Measurements from ENCODE around the gene PRADC1. TPM values are rescaled to one million over a fixed set of nuclear protein-coding genes. Genes with fewer than 3 reads are reported as not detected.
"Not testable (repeated sequence)": the region's sequence is repeated elsewhere in the genome, so short reads cannot be mapped to it uniquely, and the experiment has no call there.

PRADC1 gene
- total and polyA plus RNA-seq, 4 experiments from 2014 or later, result 7.0 to 41.5 (median 14.0) TPM

- ChIA-PET POLR2A (ENCODE audit: partially characterized antibody) (no interaction called here), CTCF (ENCODE audit: partially characterized antibody) (no interaction called here)
- peaks cover 0 to 5% (median 0%) of the 10 kb centered on the region in 8 donors for H3K9me3 Mint-ChIP-seq
- H3K9me3 ChIP-seq (ENCODE audit: control insufficient read depth in 1 of 2, low read length in 2 of 2), result no peaks in the 10 kb centered on the region
- H3K36me3 Mint-ChIP-seq, result no peaks in the 10 kb centered on the region
- H3K27ac Mint-ChIP-seq, result no peak overlapping the region
- peaks cover 10% of the 10 kb centered on the region for H3K4me1 ChIP-seq (ENCODE audit: insufficient read depth, low read length)
- intact Hi-C loops (cut with micrococcal nuclease), result no loop called here
- no peak overlapping the region for H3K4me3 Mint-ChIP-seq
- no peaks in the 10 kb centered on the region for H3K36me3 ChIP-seq (ENCODE audit: insufficient read depth, low read length)
- H3K4me3 ChIP-seq (ENCODE audit: low read length in 2 of 2), result no peak overlapping the region
- H3K27ac ChIP-seq (ENCODE audit: low read depth, low read length), result no peak overlapping the region
- no peak for DNase-seq
- peaks cover 18% of the 10 kb centered on the region for H3K27me3 ChIP-seq (ENCODE audit: insufficient read depth, low read length)
- peaks cover 5 to 11% (median 8%) of the 10 kb centered on the region in 4 donors for H3K4me1 Mint-ChIP-seq
- peaks cover 37% of the 10 kb centered on the region in 2 donors for H3K27me3 Mint-ChIP-seq
Observed at GRCh38 chr2:73205611-73206010, 27.4 kb downstream of the PRADC1 start.

- H3K27ac Mint-ChIP-seq, result no peak overlapping the region
- POLR2A ChIA-PET (ENCODE audit: partially characterized antibody), result no interaction called here
Observed at GRCh38 chr2:73203055-73203681, 29.9 kb downstream of the PRADC1 start.

GRCh38 chr2:73202156-73203054 is 30.6 kb downstream of the PRADC1 start, which contains the start of gene NOTO:
Gene NOTO, plus strand, starts transcription at chr2:73202574. Its CDS starts 93 bp downstream, at chr2:73202667.
- Mint-ChIP-seq H3K36me3 (no peaks in the 10 kb centered on the region), H3K27ac (peak within 1 kb of the TSS in 1 of 7 donors; percentile 13), H3K4me3 (peak within 1 kb of the TSS in 7 of 8 donors; percentile 54 to 75 (median 70)), H3K9me3 (peaks cover 0 to 5% (median 0%) of the 10 kb centered on the region in 8 donors), H3K27me3 (peaks cover 38 to 44% of the 10 kb centered on the region in 2 donors), H3K4me1 (peaks cover 5 to 11% (median 8%) of the 10 kb centered on the region in 4 donors)
- ChIA-PET POLR2A (ENCODE audit: partially characterized antibody) (no interaction called here), CTCF (ENCODE audit: partially characterized antibody) (interaction anchor here (1.1 to 2.1 kb wide), 2 partner anchors 10 to 11 kb away, joined by 4 to 10 read pairs; no protein-coding TSS in a partner anchor)
- no peak within 1 kb of the TSS for H3K27ac ChIP-seq (ENCODE audit: low read depth, low read length)
- peak in 1 of 5 donors; percentile 13 for DNase-seq
- H3K27me3 ChIP-seq (ENCODE audit: insufficient read depth, low read length), result peaks cover 29% of the 10 kb centered on the region
- no peaks in the 10 kb centered on the region for H3K36me3 ChIP-seq (ENCODE audit: insufficient read depth, low read length)
- H3K4me3 ChIP-seq (ENCODE audit: low read length in 2 of 2), result no peak within 1 kb of the TSS
- H3K4me1 ChIP-seq (ENCODE audit: insufficient read depth, low read length), result peaks cover 10% of the 10 kb centered on the region
- H3K9me3 ChIP-seq (ENCODE audit: control insufficient read depth in 1 of 2, low read length in 2 of 2), result no peaks in the 10 kb centered on the region
- intact Hi-C loops (cut with micrococcal nuclease), result no loop called here

More at GRCh38 chr2:73203055-73203681, 29.9 kb downstream of the PRADC1 start:
- Mint-ChIP-seq H3K9me3 (peaks cover 0 to 5% (median 0%) of the 10 kb centered on the region in 8 donors), H3K27me3 (peaks cover 34 to 44% of the 10 kb centered on the region in 2 donors), H3K36me3 (no peaks in the 10 kb centered on the region), H3K4me1 (peaks cover 5 to 11% (median 8%) of the 10 kb centered on the region in 4 donors), H3K4me3 (peak overlapping the region in 4 of 8 donors; percentile 25 to 70 (median 44))
- no peak overlapping the region for H3K27ac ChIP-seq (ENCODE audit: low read depth, low read length)
- H3K9me3 ChIP-seq (ENCODE audit: control insufficient read depth in 1 of 2, low read length in 2 of 2), result no peaks in the 10 kb centered on the region
- CTCF ChIA-PET (ENCODE audit: partially characterized antibody), result interaction anchor here (1.1 kb wide), 1 partner anchor 10 kb away, joined by 4 read pairs; no protein-coding TSS in a partner anchor
- H3K4me3 ChIP-seq (ENCODE audit: low read length in 2 of 2), result no peak overlapping the region
- H3K27me3 ChIP-seq (ENCODE audit: insufficient read depth, low read length), result peaks cover 25% of the 10 kb centered on the region
- DNase-seq, result no peak
- intact Hi-C loops (cut with micrococcal nuclease), result no loop called here
- no peaks in the 10 kb centered on the region for H3K36me3 ChIP-seq (ENCODE audit: insufficient read depth, low read length)
- H3K4me1 ChIP-seq (ENCODE audit: insufficient read depth, low read length), result peaks cover 10% of the 10 kb centered on the region

GRCh38 chr2:73200281-73200680 is 32.8 kb downstream of the PRADC1 start:
- H3K9me3 ChIP-seq (ENCODE audit: control insufficient read depth in 1 of 2, low read length in 2 of 2); DNase-seq; H3K4me3 ChIP-seq (ENCODE audit: low read length in 2 of 2); intact Hi-C loops (cut with micrococcal nuclease); H3K9me3 Mint-ChIP-seq; H3K4me3 Mint-ChIP-seq; H3K36me3 ChIP-seq (ENCODE audit: insufficient read depth, low read length); H3K27ac ChIP-seq (ENCODE audit: low read depth, low read length); H3K36me3 Mint-ChIP-seq; H3K27ac Mint-ChIP-seq; POLR2A ChIA-PET (ENCODE audit: partially characterized antibody): not testable (repeated sequence)
- Mint-ChIP-seq H3K4me1 (peaks cover 5 to 11% (median 8%) of the 10 kb centered on the region in 4 donors), H3K27me3 (peaks cover 31 to 39% of the 10 kb centered on the region in 2 donors)
- Histone ChIP-seq H3K4me1 (ENCODE audit: insufficient read depth, low read length) (peaks cover 10% of the 10 kb centered on the region), H3K27me3 (ENCODE audit: insufficient read depth, low read length) (peaks cover 34% of the 10 kb centered on the region)
- CTCF ChIA-PET (ENCODE audit: partially characterized antibody), result interaction anchor here (0.7 to 1.2 kb wide), 2 partner anchors 12 to 24 kb away, joined by 3 to 4 read pairs; no protein-coding TSS in a partner anchor

- H3K4me1 Mint-ChIP-seq, result peaks cover 3 to 8% (median 5%) of the 10 kb centered on the region in 4 donors
- CTCF ChIA-PET (ENCODE audit: partially characterized antibody), result interaction anchor here (0.9 to 1.6 kb wide), 2 partner anchors 15 to 304 kb away, joined by 3 read pairs; no protein-coding TSS in a partner anchor
- Histone ChIP-seq H3K4me3 (ENCODE audit: low read length in 2 of 2) (no peak overlapping the region), H3K9me3 (ENCODE audit: control insufficient read depth in 1 of 2, low read length in 2 of 2) (no peaks in the 10 kb centered on the region), H3K27ac (ENCODE audit: low read depth, low read length) (no peak overlapping the region), H3K36me3 (ENCODE audit: insufficient read depth, low read length) (no peaks in the 10 kb centered on the region), H3K4me1 (ENCODE audit: insufficient read depth, low read length) (peaks cover 2% of the 10 kb centered on the region), H3K27me3 (ENCODE audit: insufficient read depth, low read length) (peaks cover 30% of the 10 kb centered on the region)
- intact Hi-C loops (cut with micrococcal nuclease), result no loop called here
- peaks cover 18 to 27% of the 10 kb centered on the region in 2 donors for H3K27me3 Mint-ChIP-seq
- no peak overlapping the region for H3K4me3 Mint-ChIP-seq
- no peaks in the 10 kb centered on the region for H3K36me3 Mint-ChIP-seq
- POLR2A ChIA-PET (ENCODE audit: partially characterized antibody), result no interaction called here
- DNase-seq, result no peak
- H3K27ac Mint-ChIP-seq, result no peak overlapping the region
- H3K9me3 Mint-ChIP-seq, result peaks cover 0 to 5% (median 0%) of the 10 kb centered on the region in 8 donors
Observed at GRCh38 chr2:73197579-73197978, 35.5 kb downstream of the PRADC1 start.

GRCh38 chr2:73187549-73187948 is 45.5 kb downstream of the PRADC1 start:
- POLR2A ChIA-PET (ENCODE audit: partially characterized antibody), result no interaction called here
- H3K4me1 Mint-ChIP-seq, result no peaks in the 10 kb centered on the region

GRCh38 chr2:73185965-73186364 is 47.1 kb downstream of the PRADC1 start:
- Mint-ChIP-seq H3K27me3 (peaks cover 4 to 10% of the 10 kb centered on the region in 2 donors), H3K36me3 (no peaks in the 10 kb centered on the region), H3K4me1 (no peaks in the 10 kb centered on the region), H3K4me3 (no peak overlapping the region), H3K27ac (no peak overlapping the region), H3K9me3 (peaks cover 0 to 9% (median 6%) of the 10 kb centered on the region in 8 donors)
- ChIA-PET POLR2A (ENCODE audit: partially characterized antibody) (no interaction called here), CTCF (ENCODE audit: partially characterized antibody) (interaction anchor here (0.8 to 3.4 kb wide), 3 partner anchors 8 to 27 kb away, joined by 3 to 28 read pairs (median 4); no protein-coding TSS in a partner anchor)
- no peak for DNase-seq
- no peaks in the 10 kb centered on the region for H3K9me3 ChIP-seq (ENCODE audit: control insufficient read depth in 1 of 2, low read length in 2 of 2)
- no peaks in the 10 kb centered on the region for H3K27me3 ChIP-seq (ENCODE audit: insufficient read depth, low read length)
- no peak overlapping the region for H3K27ac ChIP-seq (ENCODE audit: low read depth, low read length)
- H3K36me3 ChIP-seq (ENCODE audit: insufficient read depth, low read length), result no peaks in the 10 kb centered on the region
- no peak overlapping the region for H3K4me3 ChIP-seq (ENCODE audit: low read length in 2 of 2)
- intact Hi-C loops (cut with micrococcal nuclease), result no loop called here
- no peaks in the 10 kb centered on the region for H3K4me1 ChIP-seq (ENCODE audit: insufficient read depth, low read length)

More at GRCh38 chr2:73187549-73187948, 45.5 kb downstream of the PRADC1 start:
- no peak overlapping the region for H3K4me3 Mint-ChIP-seq
- CTCF ChIA-PET (ENCODE audit: partially characterized antibody), result interaction anchor here (1.0 to 3.4 kb wide), 2 partner anchors 10 to 25 kb away, joined by 4 to 28 read pairs; no protein-coding TSS in a partner anchor
- peaks cover 0 to 9% (median 6%) of the 10 kb centered on the region in 8 donors for H3K9me3 Mint-ChIP-seq
- peaks cover 4 to 10% of the 10 kb centered on the region in 2 donors for H3K27me3 Mint-ChIP-seq
- H3K36me3 Mint-ChIP-seq, result no peaks in the 10 kb centered on the region
- Histone ChIP-seq H3K27ac (ENCODE audit: low read depth, low read length) (no peak overlapping the region), H3K4me3 (ENCODE audit: low read length in 2 of 2) (no peak overlapping the region), H3K4me1 (ENCODE audit: insufficient read depth, low read length) (no peaks in the 10 kb centered on the region), H3K36me3 (ENCODE audit: insufficient read depth, low read length) (no peaks in the 10 kb centered on the region), H3K9me3 (ENCODE audit: control insufficient read depth in 1 of 2, low read length in 2 of 2) (no peaks in the 10 kb centered on the region), H3K27me3 (ENCODE audit: insufficient read depth, low read length) (no peaks in the 10 kb centered on the region)
- intact Hi-C loops (cut with micrococcal nuclease), result no loop called here
- no peak for DNase-seq
- no peak overlapping the region for H3K27ac Mint-ChIP-seq
